LNCAP (cell line): ENCODE results near the gene PTPRN2.

Experiments
- TF ChIP-seq, protein P1 (sequence below): fragments of 450-650 bp; IDR thresholded peaks from 2 replicates; pipeline ENCODE4 v1.5.1; 2017; ENCODE audit warnings: mild to moderate bottlenecking

PTPRN2 gene

DNA sequence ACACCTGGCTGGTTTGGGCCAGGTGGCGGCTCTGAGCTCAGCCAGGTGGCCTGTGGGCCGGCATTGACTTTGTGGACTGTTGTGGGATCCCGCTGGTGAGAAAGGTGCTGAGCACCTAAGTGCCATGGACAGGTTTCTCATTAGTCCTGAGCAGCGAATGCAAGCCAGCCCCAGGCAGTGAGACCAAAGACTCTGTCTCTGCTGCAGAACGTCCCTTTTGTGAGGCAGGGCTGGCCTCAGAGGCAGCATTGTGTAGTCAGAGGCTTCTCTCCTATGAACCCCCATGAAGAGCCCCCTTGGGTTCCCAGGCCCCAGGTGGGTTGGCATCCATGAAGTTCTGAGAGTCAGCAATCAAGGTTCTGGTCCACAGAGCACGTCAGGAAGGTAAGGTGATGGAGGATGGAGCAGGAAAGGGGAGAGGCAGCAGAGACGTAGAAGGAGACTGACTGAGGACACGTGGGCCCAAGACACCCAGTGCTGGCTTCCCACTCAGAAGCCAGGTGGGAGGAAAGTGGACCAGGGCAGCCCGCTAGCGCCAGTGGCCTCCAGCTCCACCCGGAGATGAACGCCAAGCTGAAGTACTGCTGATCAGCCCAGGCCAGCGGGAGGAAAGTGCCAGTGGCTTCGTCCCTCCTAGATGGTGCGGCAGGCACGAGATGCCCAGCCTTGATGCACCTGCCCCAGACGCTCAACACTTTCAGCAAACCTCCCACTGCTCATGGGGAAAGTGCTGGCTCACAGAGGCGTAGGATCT, 19.2 kb upstream of the PTPRN2 start:
- TF ChIP-seq, protein P1, sequence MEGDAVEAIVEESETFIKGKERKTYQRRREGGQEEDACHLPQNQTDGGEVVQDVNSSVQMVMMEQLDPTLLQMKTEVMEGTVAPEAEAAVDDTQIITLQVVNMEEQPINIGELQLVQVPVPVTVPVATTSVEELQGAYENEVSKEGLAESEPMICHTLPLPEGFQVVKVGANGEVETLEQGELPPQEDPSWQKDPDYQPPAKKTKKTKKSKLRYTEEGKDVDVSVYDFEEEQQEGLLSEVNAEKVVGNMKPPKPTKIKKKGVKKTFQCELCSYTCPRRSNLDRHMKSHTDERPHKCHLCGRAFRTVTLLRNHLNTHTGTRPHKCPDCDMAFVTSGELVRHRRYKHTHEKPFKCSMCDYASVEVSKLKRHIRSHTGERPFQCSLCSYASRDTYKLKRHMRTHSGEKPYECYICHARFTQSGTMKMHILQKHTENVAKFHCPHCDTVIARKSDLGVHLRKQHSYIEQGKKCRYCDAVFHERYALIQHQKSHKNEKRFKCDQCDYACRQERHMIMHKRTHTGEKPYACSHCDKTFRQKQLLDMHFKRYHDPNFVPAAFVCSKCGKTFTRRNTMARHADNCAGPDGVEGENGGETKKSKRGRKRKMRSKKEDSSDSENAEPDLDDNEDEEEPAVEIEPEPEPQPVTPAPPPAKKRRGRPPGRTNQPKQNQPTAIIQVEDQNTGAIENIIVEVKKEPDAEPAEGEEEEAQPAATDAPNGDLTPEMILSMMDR = no peak

DNA sequence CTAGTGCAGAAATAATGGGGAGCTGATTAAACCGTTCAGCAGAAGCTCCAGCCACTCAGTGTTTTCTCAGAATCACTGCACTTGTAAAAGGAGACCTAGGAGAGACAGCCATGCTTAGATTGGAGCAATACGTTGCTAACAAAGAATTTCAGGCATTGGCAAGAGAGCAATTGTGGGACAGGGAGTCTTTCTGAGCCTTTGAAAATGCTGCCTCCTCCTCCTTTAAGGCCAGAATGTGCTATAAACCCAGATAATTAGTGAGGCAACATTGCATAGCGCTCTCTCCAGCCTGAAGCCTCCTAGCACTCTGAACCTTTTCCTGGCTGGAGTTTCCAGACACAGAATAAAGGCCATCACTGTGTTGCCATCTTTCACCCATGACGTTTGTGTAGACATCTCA, 18.5 kb upstream of the PTPRN2 start:
- TF ChIP-seq, protein P1 = no peak

- TF ChIP-seq, protein P1 = no peak
These were observed 16.4 kb upstream of the PTPRN2 start for GRCh38 chr7:158603773-158604755.

- TF ChIP-seq, protein P1 = no peak
These were observed 15.5 kb upstream of the PTPRN2 start for GRCh38 chr7:158602905-158603772.

DNA sequence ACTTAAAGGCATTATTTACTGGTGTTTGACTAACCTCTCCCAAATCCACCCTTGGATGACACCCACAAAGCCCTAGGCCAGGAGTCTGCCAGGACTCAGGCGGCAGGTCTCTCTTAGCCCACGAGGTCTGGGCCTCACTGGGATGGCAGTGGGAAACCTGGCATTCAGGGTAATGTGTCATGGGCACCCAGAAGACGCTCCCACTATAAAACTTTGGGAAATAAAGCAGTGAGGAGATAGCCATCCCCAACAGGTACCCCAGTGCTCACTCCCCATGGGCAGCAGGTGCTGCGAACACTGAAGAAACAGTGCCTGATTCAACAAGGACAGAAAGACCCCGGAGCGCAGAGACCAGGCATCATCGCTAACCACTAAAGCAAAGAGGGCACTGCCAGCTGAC, 14.4 kb upstream of the PTPRN2 start:
- TF ChIP-seq, protein P1 = no peak

DNA sequence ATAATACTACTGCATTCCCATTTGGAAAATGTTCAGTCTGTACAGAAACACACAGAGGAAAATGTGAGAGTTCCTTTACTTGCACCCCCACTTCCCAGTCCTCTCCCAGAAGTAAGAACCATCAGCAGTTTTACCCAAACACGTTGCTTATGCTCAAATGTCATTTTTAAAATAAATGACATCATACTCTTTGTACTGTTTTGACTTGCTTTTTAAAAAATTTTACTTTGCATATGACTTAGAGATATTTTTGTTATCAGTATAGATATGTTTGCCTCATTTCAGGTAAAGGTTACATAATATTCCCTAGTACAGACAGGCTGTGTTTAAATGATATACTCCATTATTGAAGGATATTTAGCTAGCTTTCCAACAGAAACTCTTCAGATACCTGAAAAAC, 13.5 kb upstream of the PTPRN2 start:
- TF ChIP-seq, protein P1 = no peak

DNA sequence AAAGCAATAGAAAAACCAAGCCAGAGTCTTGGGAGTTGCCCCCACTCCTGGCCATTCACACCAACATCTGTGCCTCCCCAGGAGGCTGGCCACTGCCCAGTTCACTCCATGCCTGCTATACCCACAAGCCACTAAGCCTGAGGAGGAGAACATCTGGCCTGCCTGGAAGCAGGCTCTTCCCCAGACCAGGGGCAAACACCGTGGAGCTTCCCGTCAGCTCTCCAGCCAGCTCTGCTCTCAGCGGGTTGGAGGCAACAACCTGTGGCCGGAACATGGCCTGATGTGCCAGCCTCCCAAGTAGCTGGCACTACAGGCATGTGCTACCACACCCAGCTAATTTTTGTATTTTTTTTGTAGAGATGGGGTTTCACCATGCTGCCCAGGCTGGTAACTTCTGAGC, 9.1 kb upstream of the PTPRN2 start:
- TF ChIP-seq, protein P1 = no peak
